ENCODE data around the gene MYH11.

DNA sequence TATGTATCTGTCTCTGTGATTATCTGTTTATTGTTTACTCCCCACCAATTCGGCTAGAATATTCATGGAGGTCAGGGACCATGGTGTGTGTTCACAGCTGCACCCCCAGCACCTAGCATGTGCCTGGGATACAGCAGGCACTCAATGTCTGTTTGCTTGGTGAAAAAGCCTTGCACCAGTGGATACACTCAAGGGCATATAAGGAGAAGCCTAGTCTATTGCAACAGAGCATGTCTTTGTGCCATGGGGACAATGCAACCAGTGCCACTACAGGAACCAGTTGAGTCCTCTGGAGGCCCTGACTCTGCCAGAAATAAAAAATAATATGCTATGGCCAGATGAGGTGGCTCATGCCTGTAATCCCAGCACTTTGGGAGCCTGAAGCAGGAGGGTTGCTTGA is 113.2 kb downstream of the MYH11 start:
- no peak for TF ChIP-seq POLR2A (IDR thresholded peaks at IDR 0.05)
- TF ChIP-seq, protein P1, sequence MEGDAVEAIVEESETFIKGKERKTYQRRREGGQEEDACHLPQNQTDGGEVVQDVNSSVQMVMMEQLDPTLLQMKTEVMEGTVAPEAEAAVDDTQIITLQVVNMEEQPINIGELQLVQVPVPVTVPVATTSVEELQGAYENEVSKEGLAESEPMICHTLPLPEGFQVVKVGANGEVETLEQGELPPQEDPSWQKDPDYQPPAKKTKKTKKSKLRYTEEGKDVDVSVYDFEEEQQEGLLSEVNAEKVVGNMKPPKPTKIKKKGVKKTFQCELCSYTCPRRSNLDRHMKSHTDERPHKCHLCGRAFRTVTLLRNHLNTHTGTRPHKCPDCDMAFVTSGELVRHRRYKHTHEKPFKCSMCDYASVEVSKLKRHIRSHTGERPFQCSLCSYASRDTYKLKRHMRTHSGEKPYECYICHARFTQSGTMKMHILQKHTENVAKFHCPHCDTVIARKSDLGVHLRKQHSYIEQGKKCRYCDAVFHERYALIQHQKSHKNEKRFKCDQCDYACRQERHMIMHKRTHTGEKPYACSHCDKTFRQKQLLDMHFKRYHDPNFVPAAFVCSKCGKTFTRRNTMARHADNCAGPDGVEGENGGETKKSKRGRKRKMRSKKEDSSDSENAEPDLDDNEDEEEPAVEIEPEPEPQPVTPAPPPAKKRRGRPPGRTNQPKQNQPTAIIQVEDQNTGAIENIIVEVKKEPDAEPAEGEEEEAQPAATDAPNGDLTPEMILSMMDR (IDR thresholded peaks at IDR 0.05), result no peak

Measured in esophagus squamous epithelium (tissue), 4 donors.